HG03060 (cell line): ENCODE results near the gene ANKRD6.
"Not testable (repeated sequence)": the region's sequence is repeated elsewhere in the genome, so short reads cannot be mapped to it uniquely, and the experiment has no call there.

Source experiments
- ATAC-seq: cut with Tn5 transposase; IDR thresholded peaks from one replicate; pipeline ENCODE4 v1.9.1; 2021; ENCODE audit warnings: low read depth, moderate number of reproducible peaks; ENCODE audit not compliant: unreplicated experiment

Gene ANKRD6

DNA sequence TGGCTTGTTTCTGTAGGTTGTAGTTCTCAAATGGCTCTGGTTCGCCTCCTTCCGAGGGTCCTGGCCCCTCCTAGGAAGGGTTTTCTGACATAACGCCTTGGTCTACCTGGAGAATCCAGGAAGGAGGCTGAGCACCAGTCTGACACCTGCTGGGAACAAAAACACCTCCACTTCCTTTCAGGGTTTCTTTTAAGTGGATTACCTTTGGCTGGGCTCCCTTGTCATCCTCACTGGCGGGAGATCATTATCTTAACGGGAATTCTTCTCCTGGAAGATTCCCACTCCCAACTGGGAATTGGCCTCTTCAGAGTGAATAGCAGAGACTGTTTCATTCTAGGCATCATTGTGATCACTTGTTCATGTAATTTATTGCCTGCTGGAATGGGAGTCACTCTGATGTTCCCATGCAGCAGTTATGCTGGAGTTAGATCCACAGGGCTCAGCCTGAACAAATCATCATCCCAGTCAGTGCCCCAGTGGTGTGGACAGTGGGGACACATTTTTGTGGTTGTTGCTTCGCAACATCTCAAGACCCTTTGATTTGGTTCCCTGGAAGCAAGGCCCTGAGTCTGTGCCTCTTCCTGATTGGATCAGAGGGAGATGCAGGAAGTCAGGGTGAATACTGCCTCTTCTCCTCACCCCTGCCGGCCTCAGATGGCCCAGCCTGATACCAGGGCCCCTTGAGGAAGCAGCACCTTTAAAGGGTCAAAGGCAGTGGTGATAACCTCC lies 156.5 kb downstream of the ANKRD6 start:
- no peak for ATAC-seq

DNA sequence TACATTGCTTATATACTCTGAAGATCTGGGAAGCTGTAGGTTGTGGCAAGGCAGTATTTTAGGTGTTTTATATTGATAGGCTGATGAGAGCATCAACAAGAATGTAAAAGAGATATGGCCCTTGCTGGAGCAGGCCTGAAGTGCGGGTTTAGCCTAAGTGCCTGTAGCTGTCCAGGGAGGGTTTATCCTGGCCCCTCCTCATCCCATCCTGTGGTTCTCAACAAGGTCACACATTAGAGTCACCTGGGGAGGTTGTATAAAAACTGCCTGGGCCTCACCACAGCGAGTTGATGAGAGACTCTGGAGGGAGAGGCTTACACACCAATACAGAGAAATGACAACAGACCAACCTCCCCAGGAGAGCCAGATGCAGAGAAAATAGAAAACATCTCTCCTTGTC lies 157.2 kb downstream of the ANKRD6 start:
- ATAC-seq = no peak

DNA sequence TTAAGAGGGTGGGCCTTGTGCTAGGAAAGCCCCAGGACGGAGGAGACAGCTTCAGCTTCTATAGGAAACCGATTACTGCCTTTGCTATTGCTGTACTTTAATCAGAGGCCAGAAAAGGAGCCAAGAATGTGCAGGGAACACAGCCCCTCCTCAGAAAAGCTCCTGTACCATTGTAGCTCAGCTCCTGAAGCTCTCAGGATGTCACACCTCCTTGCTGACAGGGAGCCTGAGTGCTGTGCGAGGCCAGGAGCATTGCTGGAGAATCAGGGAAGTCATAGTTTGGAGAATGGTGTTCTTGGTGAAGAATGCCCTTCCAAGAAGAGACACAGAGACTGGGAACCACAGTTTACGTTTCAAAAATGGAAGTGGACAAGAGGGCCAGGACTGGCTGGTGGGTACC lies 158.8 kb downstream of the ANKRD6 start:
- no peak for ATAC-seq

DNA sequence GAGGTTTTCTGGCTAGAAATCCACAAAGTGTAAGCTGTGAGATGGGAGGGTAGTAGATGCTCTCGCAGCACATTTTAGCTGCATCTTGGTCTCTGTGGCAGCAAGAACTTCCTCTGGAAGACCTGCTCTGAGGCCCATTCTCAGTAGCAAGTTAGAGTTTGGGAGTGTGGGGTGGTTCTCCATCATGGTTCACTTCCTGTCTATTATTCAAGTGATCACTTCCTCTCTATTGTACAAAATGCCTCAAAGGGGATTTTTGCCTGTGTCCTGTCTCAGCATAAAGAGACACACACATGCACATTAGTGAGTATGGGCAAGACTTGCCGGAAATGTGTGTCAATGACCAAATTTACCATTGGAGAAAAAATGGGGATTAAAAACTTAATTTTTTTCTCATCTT lies 163.1 kb downstream of the ANKRD6 start:
- peak; percentile 61 for ATAC-seq

DNA sequence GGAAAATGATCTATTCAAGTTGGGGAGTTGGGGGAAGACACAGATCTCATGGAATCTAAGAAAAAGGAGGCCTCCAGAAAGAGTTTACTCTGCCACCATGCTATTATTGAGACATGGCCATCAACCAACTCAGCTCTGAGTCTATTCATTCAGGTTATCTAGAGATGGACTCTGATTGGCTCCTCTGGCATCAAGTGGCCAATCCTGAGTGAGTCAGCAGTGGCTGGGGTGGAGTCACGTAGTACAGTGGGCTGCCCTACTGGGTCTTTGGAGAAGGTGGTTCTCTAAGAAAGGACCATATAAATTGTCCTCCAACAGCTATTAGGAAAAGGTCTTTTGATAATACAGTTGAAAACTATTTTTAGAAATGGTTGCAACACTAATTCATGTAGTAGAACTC lies 163.5 kb downstream of the ANKRD6 start:
- ATAC-seq = no peak

DNA sequence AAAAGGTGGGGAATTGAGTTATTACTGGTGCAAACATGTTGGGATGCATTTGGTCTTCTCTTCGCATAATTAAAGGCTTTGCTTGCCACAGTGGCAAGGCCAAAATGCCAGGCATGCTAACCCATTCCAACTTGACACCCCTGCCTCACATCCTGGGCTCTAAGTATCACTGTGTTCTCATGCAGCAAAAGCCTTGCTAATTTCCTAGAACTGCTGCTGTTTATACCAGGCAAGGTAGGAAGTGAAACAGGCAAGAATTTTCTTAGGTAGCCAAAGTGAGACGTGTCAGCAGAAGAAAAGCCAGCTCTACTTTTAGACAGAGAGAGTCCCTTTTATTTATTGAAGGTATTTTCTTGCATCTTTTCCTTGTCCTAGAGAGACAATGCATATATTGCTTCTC lies 164.4 kb downstream of the ANKRD6 start:
- no peak for ATAC-seq

DNA sequence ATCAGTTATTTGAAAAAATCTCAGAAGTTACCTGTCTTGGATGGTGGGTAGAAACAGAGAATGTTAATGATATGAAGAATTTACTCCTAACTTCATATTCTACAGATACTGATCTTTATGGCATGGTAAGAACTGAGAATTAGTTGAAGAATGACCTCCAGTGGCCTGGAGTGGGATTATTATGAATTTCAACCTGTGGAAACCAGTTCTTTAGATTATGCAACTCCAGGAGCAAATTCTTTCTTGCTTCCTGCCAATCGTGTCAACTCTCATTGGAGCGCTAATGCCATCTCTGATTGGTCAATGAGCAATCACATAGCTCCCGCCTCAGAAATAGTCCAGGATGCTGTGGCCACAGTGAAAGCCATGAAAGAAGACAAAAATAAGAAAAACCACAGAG lies 165.0 kb downstream of the ANKRD6 start:
- ATAC-seq = no peak

DNA sequence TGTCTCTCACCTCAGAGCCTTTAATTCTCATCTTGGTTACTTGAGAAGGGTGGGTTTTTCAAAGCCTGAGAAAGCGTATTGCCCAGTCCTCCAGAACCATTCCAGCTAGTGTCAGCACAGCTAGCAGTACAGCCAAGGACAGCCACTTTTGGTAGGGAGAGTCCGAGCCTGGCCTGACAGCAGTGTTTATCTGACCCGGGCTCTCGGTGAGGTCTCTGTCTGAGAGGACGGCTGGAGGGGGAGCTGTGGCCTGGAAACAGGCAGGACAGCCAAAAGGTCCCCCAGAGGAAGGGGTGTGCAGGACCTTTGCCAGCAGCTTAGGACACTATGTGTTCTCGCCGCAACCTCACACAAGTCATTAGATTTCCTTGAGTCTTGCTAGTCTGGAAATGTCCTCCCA lies 166.8 kb downstream of the ANKRD6 start:
- no peak for ATAC-seq

DNA sequence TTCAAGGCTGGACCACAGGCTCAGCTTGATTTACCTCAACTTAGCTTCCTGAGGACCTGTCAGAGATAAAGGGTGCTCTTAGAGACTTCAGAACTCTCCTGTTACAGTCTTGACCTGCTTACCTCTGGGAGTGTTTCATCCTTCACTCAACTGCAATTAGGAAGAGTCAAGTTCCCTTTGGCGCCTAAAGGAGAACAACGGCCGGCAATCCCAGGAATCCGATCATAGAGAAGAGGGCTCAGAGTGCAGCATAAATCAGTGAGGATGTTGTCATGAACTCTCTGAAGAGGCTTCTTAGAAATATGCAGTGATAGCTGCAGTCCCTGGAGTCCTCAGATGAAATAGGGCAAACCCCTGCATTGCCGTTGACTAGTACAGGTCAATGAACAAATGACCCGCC lies 169.2 kb downstream of the ANKRD6 start:
- ATAC-seq = no peak

DNA sequence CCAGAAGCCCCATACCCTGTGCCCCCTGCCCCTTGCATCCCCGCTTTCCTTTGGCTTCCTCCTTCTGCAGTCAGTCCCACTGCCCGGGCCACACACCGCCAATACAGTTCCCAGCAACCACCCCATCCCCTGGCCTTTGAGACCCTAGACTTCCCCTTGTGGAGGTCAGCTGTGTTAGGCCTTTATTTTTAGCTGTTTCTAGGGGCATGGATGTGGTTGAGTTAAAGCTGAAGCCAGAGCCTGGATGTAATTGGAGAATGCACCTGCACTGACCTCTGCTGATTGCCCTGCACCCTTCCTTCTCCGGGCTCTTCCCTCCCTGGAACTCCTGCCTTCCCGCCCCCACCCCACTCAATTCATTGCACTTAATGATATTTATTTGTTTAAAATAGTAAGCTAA lies 171.7 kb downstream of the ANKRD6 start:
- ATAC-seq = no peak

DNA sequence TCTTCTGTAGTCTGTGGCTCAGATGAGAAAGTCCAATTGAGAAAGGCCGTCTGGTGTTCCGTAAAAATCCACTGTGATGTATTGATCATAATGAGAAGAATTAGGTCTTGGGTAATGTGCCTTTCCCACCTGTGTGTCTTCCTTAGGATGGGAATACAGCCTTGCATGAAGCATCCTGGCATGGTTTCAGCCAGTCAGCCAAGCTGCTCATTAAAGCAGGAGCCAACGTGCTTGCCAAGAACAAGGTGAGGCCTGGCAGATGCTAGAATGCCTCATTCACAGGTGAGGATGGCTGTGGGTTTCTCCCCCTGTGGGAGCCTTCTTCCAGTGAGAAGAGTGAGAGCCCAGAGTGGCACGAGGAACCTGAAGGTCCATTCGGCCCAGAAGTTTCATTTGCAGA lies 172.9 kb downstream of the ANKRD6 start:
- no peak for ATAC-seq

DNA sequence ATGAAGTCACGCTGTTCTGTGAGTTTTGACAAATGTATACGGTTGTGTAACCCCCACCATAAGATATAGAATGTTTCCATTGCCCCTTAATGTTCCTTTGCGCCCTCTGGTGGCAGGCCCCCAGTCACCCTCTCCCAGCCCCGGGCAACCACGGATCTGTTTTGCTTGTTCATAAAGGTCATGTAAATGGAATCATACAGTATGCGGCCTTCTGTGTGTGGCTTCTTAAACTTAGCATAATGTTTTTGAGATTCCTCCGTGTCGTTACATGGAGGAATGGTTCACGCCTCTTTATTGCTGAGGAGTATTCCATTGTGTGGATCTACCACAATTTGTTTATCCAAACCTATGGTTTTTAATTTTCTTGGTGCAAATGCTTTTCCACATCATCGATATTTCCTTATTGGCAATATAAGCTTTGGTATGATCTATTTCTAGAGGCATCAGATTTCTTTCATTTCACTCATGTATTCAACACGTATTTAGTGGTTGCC lies 177.2 kb downstream of the ANKRD6 start:
- peak; percentile 68 for ATAC-seq

DNA sequence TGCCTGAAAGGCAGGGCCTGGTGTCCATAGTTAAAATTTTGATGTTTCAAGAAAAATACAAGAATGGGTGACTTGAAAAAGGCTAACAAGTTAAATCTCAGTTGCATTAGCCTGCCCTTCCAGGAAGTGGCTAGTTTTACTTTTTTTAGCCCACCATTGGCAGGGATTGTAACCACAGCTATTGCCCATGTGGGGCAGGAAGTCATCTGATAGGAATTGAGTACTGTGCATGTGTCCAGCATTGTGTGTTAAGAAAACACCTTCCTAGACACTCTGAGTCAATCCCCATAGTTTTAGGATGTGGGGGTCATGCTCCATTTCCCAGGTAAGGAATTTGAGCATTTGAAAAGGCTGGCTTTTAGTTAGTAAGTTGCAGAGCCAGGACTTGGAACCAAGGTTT lies 178.7 kb downstream of the ANKRD6 start:
- ATAC-seq = no peak

DNA sequence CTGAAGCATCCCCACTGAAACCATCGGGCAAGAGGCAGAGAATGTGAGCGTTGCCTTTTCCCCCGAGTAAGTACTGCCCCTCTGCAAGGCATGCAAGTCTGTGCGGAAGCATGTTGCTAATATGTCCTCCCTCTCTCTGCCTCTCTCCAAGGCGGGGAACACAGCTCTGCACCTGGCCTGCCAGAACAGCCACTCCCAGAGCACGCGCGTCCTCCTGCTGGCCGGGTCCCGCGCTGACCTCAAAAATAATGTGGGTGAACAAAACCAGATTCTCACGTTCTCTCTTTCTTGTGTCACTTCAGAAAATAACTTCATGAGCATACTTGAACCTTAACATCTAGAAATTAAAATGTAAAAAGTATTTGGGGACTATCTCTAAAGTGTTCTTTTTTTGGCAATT lies 179.2 kb downstream of the ANKRD6 start:
- ATAC-seq = no peak

DNA sequence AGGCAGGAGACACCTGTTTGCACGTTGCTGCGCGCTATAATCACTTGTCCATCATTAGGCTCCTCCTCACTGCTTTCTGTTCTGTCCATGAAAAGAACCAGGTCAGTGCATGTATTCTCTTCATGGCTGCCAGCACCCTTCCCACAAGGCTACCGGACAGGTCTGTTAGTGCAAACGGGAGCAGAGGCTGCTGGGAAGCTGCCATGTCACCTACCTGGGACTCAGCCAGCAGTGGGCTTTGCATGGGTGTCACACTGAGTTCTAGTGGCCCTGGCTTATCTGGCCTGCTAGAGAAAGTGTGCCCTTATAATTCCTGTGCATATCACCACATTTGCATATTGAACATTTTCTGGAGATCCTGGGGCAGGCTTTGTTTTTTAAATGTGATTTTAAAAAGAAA lies 180.8 kb downstream of the ANKRD6 start:
- no peak for ATAC-seq

DNA sequence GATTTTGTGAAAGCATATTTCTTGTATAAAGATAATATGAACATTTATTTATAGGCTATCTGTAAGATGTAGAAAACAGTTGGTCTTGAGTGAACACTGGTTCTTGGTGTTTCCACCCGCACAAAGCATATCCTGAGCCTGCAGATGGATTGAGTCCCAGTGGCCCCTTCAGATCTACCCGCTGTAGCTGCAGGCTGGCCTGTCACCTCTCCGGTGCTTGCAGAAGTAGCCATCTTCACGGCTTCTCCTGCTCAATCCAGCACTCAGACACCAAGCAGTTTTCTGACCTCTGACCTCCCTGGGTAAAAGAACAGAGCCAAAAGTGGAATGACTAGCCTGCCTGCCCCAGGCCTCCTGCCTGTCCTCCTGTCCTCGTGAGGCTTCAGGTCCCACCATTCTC lies 182.9 kb downstream of the ANKRD6 start:
- ATAC-seq = no peak

DNA sequence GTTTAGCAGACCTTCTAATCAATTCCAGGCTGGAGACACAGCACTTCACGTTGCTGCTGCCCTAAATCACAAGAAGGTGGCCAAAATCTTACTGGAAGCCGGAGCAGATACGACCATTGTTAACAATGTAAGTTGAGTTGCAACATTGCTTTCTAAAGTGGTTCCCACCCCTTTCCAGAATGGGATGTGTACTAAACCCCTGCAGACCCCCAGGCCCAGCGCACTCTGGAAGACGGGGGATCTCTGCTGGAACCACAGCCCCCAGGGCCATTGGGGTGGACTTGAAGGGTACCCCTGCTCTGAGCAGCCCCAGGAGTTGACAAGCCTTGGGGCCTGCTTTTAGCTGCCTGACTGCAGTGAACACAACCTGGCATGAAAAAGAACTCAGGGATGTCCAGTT lies 183.6 kb downstream of the ANKRD6 start:
- ATAC-seq = no peak

DNA sequence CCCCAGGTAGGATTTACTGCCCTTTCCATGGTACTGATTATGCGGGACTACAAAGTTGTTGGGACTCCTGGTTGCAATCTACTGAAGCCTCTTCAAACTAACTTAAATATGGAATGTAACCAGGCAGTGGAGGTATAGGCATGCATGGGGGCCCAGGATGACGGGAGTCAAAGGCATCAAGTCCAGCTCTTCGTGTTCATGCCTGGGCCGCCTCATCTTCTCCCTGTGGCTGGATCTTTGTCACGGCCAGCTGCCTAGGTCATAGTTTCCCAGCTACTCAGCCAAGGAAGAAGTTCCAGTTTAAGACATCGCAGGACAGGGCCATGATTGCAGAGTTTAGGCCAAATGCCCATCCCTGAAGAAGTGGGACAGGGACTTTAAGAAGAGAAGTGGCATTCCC lies 185.1 kb downstream of the ANKRD6 start:
- no peak for ATAC-seq

DNA sequence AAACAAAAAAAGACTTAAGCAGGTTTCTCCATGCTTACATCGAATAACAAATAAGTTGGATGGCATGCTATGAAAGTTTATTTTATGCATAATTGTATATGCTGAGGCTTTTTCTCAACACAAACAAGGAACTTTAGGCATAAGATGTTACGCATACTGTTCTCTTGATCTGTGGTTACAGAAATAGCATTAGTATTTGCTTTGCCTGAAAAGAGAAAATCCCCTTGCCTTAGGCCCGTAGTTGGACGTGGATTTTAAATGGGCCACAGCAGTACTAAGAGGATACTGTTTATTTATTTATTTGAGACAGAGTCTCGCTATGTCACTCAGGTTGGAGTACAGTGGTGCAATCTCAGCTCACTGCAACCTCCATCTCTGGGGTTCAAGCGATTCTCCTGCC lies 186.6 kb downstream of the ANKRD6 start:
- no peak for ATAC-seq

DNA sequence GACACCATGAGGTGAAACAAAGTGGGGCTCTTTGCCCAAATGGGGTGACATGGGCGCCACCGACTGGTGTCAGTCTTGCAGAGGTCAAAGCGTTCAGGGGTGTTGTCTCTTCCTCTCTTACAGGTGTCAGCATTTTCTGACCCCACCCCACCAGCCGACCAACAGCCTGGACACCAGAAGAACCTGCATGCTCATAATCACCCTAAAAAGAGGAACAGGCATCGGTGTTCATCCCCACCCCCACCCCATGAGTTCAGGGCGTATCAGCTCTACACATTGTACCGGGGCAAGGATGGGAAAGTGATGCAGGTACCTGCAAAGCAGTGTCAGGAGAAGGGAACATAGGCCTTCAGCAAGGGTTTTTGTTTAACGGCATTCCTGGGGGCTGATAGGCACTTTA lies 190.8 kb downstream of the ANKRD6 start:
- no peak for ATAC-seq

DNA sequence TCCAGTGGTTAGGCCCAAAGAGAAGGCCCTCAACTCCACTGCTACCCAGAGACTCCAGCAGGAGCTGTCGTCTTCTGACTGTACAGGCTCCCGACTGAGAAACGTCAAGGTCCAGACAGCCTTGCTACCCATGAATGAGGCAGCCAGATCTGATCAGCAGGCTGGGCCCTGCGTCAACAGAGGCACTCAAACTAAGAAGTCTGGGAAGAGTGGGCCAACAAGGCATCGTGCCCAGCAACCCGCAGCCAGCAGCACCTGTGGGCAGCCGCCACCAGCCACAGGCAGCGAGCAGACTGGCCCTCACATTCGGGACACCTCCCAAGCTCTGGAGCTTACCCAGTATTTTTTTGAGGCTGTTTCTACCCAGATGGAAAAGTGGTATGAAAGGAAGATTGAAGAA lies 197.5 kb downstream of the ANKRD6 start:
- no peak for ATAC-seq

DNA sequence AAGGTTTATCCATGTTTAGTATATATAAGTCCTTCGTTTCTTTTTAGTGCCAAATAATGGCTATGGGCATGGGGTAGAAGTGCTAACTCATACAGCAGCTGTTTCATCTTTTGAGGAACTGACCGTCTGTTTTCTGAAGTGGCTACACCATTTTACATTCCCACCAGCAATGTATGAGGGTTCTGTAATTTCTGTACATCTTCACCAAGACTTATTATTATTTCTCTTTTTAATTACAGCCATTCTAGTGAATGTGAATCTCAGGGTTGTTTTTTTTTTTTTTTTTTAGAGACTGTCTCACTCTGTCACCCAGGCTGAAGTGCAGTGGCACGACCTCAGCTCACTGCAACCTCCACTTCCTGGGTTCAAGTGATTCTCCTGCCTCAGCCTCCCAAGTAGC lies 203.5 kb downstream of the ANKRD6 start:
- not testable (repeated sequence) for ATAC-seq

DNA sequence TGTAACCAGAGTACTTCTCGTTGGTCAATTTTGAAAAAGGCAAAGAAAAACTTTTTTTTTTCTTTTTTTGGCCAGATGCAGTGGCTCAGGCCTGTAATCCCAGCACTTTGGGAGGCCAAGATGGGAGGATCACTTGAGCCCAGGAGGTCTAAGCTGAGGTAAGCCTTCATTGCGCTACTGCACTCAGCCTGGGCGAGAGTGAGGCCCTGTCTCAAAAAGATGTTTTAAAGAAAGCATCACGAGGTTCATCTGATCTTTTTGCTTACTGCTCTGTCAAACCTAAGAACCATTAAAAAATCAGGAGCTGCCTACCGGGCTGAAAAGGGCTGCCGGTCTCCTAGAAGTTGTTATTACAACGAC lies 205.0 kb downstream of the ANKRD6 start:
- ATAC-seq = no peak
